K562 (cell line): Measurements from ENCODE around the gene CLIC1. TPM values are rescaled to one million over a fixed set of nuclear protein-coding genes. Genes with fewer than 3 reads are reported as not detected.

ENCODE experiments used
- AFF1 ChIP-seq, 2 experiments: fragments of 450-650 bp; IDR thresholded peaks; 2 replicates each; pipeline ENCODE4 v1.6.1; 2018; ENCODE audit warnings: mild to moderate bottlenecking in 2 of 2, low read depth in 1 of 2; ENCODE audit not compliant: partially characterized antibody in 2 of 2
- CTCF ChIP-seq, 3 experiments: IDR thresholded peaks in 2 of 3; conservative IDR thresholded peaks in 1 of 3; 2 replicates each; pipeline ENCODE4 v1.5.1; 2011 to 2012; ENCODE audit warnings: low read length in 3 of 3, mild to moderate bottlenecking in 3 of 3, control low read depth in 2 of 3, improper control_type of control experiment in 1 of 3, inconsistent platforms in 1 of 3, low read depth in 1 of 3, mixed read lengths in 1 of 3, moderate library complexity in 1 of 3; ENCODE audit not compliant: insufficient read depth in 2 of 3
- ETV5 ChIP-seq: sonication (generic); formaldehyde crosslinking; IDR thresholded peaks from 2 replicates; pipeline ENCODE4 v1.4.0; 2020; ENCODE audit warnings: low read depth, mild to moderate bottlenecking, missing genetic modification reagents
- FOXA3 ChIP-seq, 2 experiments: fragments of 450-650 bp in 1 of 2; sonication (generic) in 1 of 2; formaldehyde crosslinking; IDR thresholded peaks in 1 of 2; conservative IDR thresholded peaks in 1 of 2; 2 replicates each; pipeline versions ENCODE4 v1.4.0 to v1.8.0; 2020 to 2022; ENCODE audit warnings: mild to moderate bottlenecking in 2 of 2, missing genetic modification reagents in 1 of 2
- FOXJ3 ChIP-seq: sonication (generic); formaldehyde crosslinking; IDR thresholded peaks from 2 replicates; pipeline ENCODE4 v1.4.0; 2020; ENCODE audit warnings: mild to moderate bottlenecking, missing genetic modification reagents
- GATAD2B ChIP-seq: fragments of 450-650 bp; IDR thresholded peaks from 2 replicates; pipeline ENCODE4 v1.6.1; 2017; ENCODE audit warnings: mild to moderate bottlenecking, borderline replicate concordance
- IRF1 ChIP-seq: sonication (generic); formaldehyde crosslinking; IDR thresholded peaks from 2 replicates; pipeline ENCODE4 v1.8.0; 2022; ENCODE audit warnings: missing genetic modification reagents, mild to moderate bottlenecking, borderline replicate concordance
- JUND ChIP-seq, 2 experiments: IDR thresholded peaks; 2 replicates in 1 of 2; 3 replicates in 1 of 2; pipeline ENCODE4 v1.6.1; 2011; ENCODE audit warnings: borderline replicate concordance in 2 of 2, low read depth in 2 of 2, low read length in 2 of 2, improper control_type of control experiment in 1 of 2, missing biosample characterization in 1 of 2, missing genetic modification characterization in 1 of 2, missing genetic modification reagents in 1 of 2
- PRDM10 ChIP-seq: fragments of 450-650 bp; IDR thresholded peaks from 2 replicates; pipeline ENCODE4 v1.6.1; 2018; ENCODE audit not compliant: partially characterized antibody
- SIX5 ChIP-seq, 2 experiments: IDR thresholded peaks; 2 replicates each; pipeline ENCODE4 v1.6.1; 2011; ENCODE audit warnings: low read length in 2 of 2, borderline replicate concordance in 1 of 2, low read depth in 1 of 2, mild to moderate bottlenecking in 1 of 2, moderate library complexity in 1 of 2; ENCODE audit not compliant: insufficient read depth in 1 of 2
- THRAP3 ChIP-seq: fragments of 450-650 bp; IDR thresholded peaks from 2 replicates; pipeline ENCODE4 v1.6.1; 2016; ENCODE audit warnings: mild to moderate bottlenecking, inconsistent platforms, borderline replicate concordance
- ZFP36 ChIP-seq: fragments of 150-350 bp; IDR thresholded peaks from 2 replicates; pipeline ENCODE4 v1.6.1; 2018; ENCODE audit warnings: low read length, low read depth; ENCODE audit not compliant: partially characterized antibody
- ZSCAN29 ChIP-seq: fragments of 450-650 bp; IDR thresholded peaks from 2 replicates; pipeline ENCODE4 v1.6.1; 2017
- polyA plus RNA-seq, 8 experiments: library from polyadenylated mRNA; depleted of rRNA in 4 of 8; stranded (reverse) in 5 of 8; unstranded in 3 of 8; fragments of >200 nt; fragmentation: Nextera tagmentation in 2 of 8; fragmentation: Illumina TruSeq in 1 of 8; extraction: Ambion mirVana in 2 of 8; extraction: Trizol in 1 of 8; gene quantifications; 2 replicates each; pipeline versions ENCODE4 v1.2.1 to v1.2.3, GENCODE V29; 2011 to 2014; ENCODE audit warnings: inconsistent platforms in 1 of 8, missing spikeins in 1 of 8
- total RNA-seq, 7 experiments: library from RNA; depleted of rRNA in 6 of 7; stranded (reverse); fragments of >200 nt in 6 of 7; fragmentation: Illumina TruSeq in 2 of 7; extraction: Trizol in 2 of 7; gene quantifications; 2 replicates each; pipeline versions ENCODE4 v1.2.1 to v1.2.3, GENCODE V29; 2011 to 2021; ENCODE audit warnings: low replicate concordance in 1 of 7

Gene CLIC1
- total and polyA plus RNA-seq, 9 of the 15 experiments (the other 6 are each of a cell fraction or from before 2014, with no cell fraction given), result 1,267 to 2,419 (median 1,808) TPM

- peak; percentile 53; the same call in 1 of the 2 replicates for TF ChIP-seq ZSCAN29
- peak; percentile 65 for TF ChIP-seq PRDM10
- 0 out of 2 replicates have a peak, but pooled peaks have one; percentile 56 for TF ChIP-seq IRF1 (CRISPR knock-in tag)
- TF ChIP-seq SIX5 (IDR thresholded peaks at IDR 0.05; ENCODE audit: borderline replicate concordance in 1 of 2, insufficient read depth in 1 of 2, low read depth in 1 of 2, low read length in 2 of 2), result no peak
- TF ChIP-seq ETV5 (CRISPR knock-in tag), result no peak
- no peak for TF ChIP-seq AFF1 (IDR thresholded peaks at IDR 0.05; ENCODE audit: low read depth in 1 of 2, partially characterized antibody in 2 of 2)
- no peak for TF ChIP-seq GATAD2B
- TF ChIP-seq JUND (IDR thresholded peaks at IDR 0.05; ENCODE audit: borderline replicate concordance, low read depth, low read length), result peak; percentile 31; the same call in 1 of the 2 replicates
- TF ChIP-seq JUND (tag; IDR thresholded peaks at IDR 0.05; ENCODE audit: borderline replicate concordance, low read depth, low read length), result no peak; the same call in 2 of the 3 replicates
- TF ChIP-seq CTCF (IDR thresholded peaks at IDR 0.05 in 2 of 3, conservative IDR thresholded peaks at IDR 0.05 in 1 of 3; ENCODE audit: insufficient read depth in 2 of 3, low read depth in 1 of 3, low read length in 3 of 3), result 0 out of 6 replicates have a peak, but pooled peaks of 1 of the 3 experiments have one; percentile 10
- no peak for TF ChIP-seq THRAP3
- TF ChIP-seq FOXA3 (CRISPR knock-in tag; conservative IDR thresholded peaks at IDR 0.05 in 1 of 2, IDR thresholded peaks at IDR 0.05 in 1 of 2), result 0 out of 4 replicates have a peak, but pooled peaks of 1 of the 2 experiments have one; percentile 44
- TF ChIP-seq ZFP36, result no peak
- TF ChIP-seq FOXJ3 (CRISPR knock-in tag), result no peak
Measured at GRCh38 chr6:31686483-31686882, 49.8 kb downstream of the CLIC1 start (continued).
